Measurements from ENCODE around the gene RXYLT1.
A peak's percentile ranks its signal among the peaks of the same experiment; 100 is the strongest.
"Not testable (repeated sequence)": the region's sequence is repeated elsewhere in the genome, so short reads cannot be mapped to it uniquely, and the experiment has no call there.

Gene RXYLT1

GRCh38 chr12:63779498-63780481 is at the start of gene RXYLT1:
Gene RXYLT1 (plus strand): TSS chr12:63779909. CDS start chr12:63779961, 52 bp downstream.
- peak; percentile 96 for DNase-seq (ENCODE audit: extremely low spot score)
- TF ChIP-seq NFRKB (IDR thresholded peaks at IDR 0.05) (no peak), L3MBTL2 (conservative IDR thresholded peaks at IDR 0.05) (peak; percentile 96), FOXA1 (IDR thresholded peaks at IDR 0.05) (no peak), HDGF (IDR thresholded peaks at IDR 0.05; ENCODE audit: borderline replicate concordance) (no peak), SP1 (IDR thresholded peaks at IDR 0.05) (peak; percentile 54; the same call in 1 of the 2 replicates), CTBP1 (IDR thresholded peaks at IDR 0.05; ENCODE audit: borderline replicate concordance) (no peak), PKNOX1 (IDR thresholded peaks at IDR 0.05) (no peak), SUZ12 (IDR thresholded peaks at IDR 0.05) (no peak), TARDBP (IDR thresholded peaks at IDR 0.05) (no peak)
- ChIA-PET POLR2A (no interaction called here), CTCF (no interaction called here)

- CTCF ChIA-PET; POLR2A ChIA-PET; DNase-seq (ENCODE audit: extremely low spot score): not testable (repeated sequence)
These were observed 46.9 kb upstream of the RXYLT1 start for GRCh38 chr12:63732779-63733178.

- CTCF ChIA-PET; DNase-seq (ENCODE audit: extremely low spot score); POLR2A ChIA-PET: not testable (repeated sequence)
These were observed 46.1 kb upstream of the RXYLT1 start for GRCh38 chr12:63733585-63733984.

GRCh38 chr12:63740551-63740950 is 39.2 kb upstream of the RXYLT1 start:
- DNase-seq (ENCODE audit: extremely low spot score); CTCF ChIA-PET; POLR2A ChIA-PET: not testable (repeated sequence)

GRCh38 chr12:63741431-63741830 is 38.3 kb upstream of the RXYLT1 start:
- POLR2A ChIA-PET; DNase-seq (ENCODE audit: extremely low spot score); CTCF ChIA-PET: not testable (repeated sequence)

- DNase-seq (ENCODE audit: extremely low spot score); CTCF ChIA-PET; POLR2A ChIA-PET: not testable (repeated sequence)
These were observed 35.6 kb upstream of the RXYLT1 start for GRCh38 chr12:63744110-63744509.

- CTCF ChIA-PET; POLR2A ChIA-PET; DNase-seq (ENCODE audit: extremely low spot score): not testable (repeated sequence)
These were observed 33.2 kb upstream of the RXYLT1 start for GRCh38 chr12:63746470-63746869.

GRCh38 chr12:63747136-63747535 is 32.6 kb upstream of the RXYLT1 start:
- DNase-seq (ENCODE audit: extremely low spot score); POLR2A ChIA-PET; CTCF ChIA-PET: not testable (repeated sequence)

GRCh38 chr12:63747553-63747952 is 32.2 kb upstream of the RXYLT1 start:
- no peak for TF ChIP-seq ELF4 (IDR thresholded peaks at IDR 0.05)
- POLR2A ChIA-PET: no interaction called here
- CTCF ChIA-PET: no interaction called here
- DNase-seq (ENCODE audit: extremely low spot score): no peak

GRCh38 chr12:63752283-63752682 is 27.4 kb upstream of the RXYLT1 start:
- ChIA-PET POLR2A (no interaction called here), CTCF (no interaction called here)
- no peak for DNase-seq (ENCODE audit: extremely low spot score)
- no peak for TF ChIP-seq FOXM1 (IDR thresholded peaks at IDR 0.05; ENCODE audit: borderline replicate concordance)
- no peak for TF ChIP-seq FOXA1 (IDR thresholded peaks at IDR 0.05)
- no peak for TF ChIP-seq ARNT (IDR thresholded peaks at IDR 0.05)
- no peak for TF ChIP-seq CTBP1 (IDR thresholded peaks at IDR 0.05; ENCODE audit: borderline replicate concordance)
- no peak for TF ChIP-seq L3MBTL2 (conservative IDR thresholded peaks at IDR 0.05)
- no peak for TF ChIP-seq TARDBP (IDR thresholded peaks at IDR 0.05)
- TF ChIP-seq ZNF384 (IDR thresholded peaks at IDR 0.05): no peak
- TF ChIP-seq LEF1 (IDR thresholded peaks at IDR 0.05; ENCODE audit: borderline replicate concordance): no peak
- no peak for TF ChIP-seq ELF4 (IDR thresholded peaks at IDR 0.05)
- no peak for TF ChIP-seq PKNOX1 (IDR thresholded peaks at IDR 0.05)
- TF ChIP-seq NFRKB (IDR thresholded peaks at IDR 0.05): no peak
- no peak for TF ChIP-seq HDGF (IDR thresholded peaks at IDR 0.05; ENCODE audit: borderline replicate concordance)
- no peak for TF ChIP-seq SUZ12 (IDR thresholded peaks at IDR 0.05)
- no peak for TF ChIP-seq BHLHE40 (IDR thresholded peaks at IDR 0.05; ENCODE audit: borderline replicate concordance)

All from HEK293T (cell line).